Subcutaneous adipose tissue (tissue), 4 donors: ENCODE measurements around the gene GPC4. TPM values are rescaled to one million over a fixed set of nuclear protein-coding genes. Genes with fewer than 3 reads are reported as not detected.

ENCODE experiments used
- CTCF ChIP-seq: fragments of 450-650 bp; IDR thresholded peaks from one replicate; pipeline ENCODE4 v1.5.1; 2016; ENCODE audit warnings: low read depth, mild to moderate bottlenecking, control low read depth, antibody characterized with exemption, moderate library complexity
- total RNA-seq, 4 donors: library from RNA; depleted of rRNA; stranded (reverse); fragments of >200 nt; gene quantifications; one replicate each; pipeline ENCODE4 v1.1.0, GENCODE V29; 2016

Gene GPC4
- total RNA-seq, 4 donors from 2014 or later = 5.9 to 63.7 (median 12.4) TPM

DNA sequence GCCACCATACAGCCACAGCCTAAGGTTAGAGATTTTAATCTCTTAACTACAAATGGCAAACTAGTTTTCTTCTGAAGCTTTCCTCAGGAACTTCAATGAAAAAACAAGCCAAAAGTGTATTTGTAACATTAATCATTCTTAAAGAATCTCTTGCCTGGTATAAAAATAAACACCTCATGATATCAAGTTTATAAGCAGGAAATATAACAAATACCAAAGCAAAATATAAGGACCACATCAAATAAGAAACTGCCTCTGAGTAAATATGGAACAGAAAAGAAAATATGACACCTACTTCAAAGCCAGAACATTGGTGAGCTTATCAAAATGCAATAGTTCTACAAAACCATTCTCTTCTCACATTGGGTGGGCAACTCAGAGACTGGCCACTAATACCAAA lies 89.9 kb downstream of the GPC4 start:
- no peak for TF ChIP-seq CTCF

DNA sequence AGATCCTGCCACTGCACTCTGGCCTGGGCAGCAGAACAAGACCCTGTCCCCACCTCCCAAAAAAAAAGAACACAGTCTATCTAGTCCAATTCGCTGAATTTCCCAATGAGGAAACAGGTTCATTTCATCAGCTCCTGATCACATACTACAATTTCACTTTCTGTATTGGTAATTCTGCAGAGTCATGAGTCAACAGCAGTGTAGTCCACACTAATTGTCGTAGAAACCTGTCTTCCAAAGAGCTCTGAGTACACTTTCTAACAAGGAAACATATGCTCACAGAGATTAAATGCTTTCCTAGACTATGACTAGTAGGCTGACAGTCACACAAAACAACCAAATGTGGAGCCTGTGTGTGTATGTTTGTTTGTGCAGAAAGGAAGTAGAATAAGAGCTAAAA lies 91.9 kb downstream of the GPC4 start:
- TF ChIP-seq CTCF = no peak

DNA sequence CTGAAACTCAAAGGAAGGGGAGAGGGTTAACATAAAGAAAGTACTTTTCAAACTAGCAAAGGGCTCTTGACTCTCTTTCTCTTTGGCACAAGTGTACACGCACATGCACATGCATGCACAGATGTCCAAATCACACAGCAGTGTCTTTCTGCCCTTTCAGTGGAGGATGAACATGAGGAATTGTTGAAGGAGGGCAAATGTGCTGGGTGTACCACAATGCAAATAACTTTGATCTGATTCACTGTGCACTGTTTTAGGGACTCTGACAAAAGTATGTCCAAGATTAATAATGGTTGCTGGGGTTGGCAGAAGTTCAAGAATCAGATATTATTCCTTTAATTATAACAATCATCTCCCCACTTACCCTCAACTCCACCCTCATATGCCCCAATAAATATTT lies 93.8 kb downstream of the GPC4 start:
- TF ChIP-seq CTCF = no peak

GRCh38 chrX:133314281-133314680 lies 101.0 kb downstream of the GPC4 start:
- no peak for TF ChIP-seq CTCF

- no peak for TF ChIP-seq CTCF
Measured at GRCh38 chrX:133308499-133308897, 106.8 kb downstream of the GPC4 start.

GRCh38 chrX:133307637-133308498 lies 107.4 kb downstream of the GPC4 start:
- no peak for TF ChIP-seq CTCF

- no peak for TF ChIP-seq CTCF
Measured at GRCh38 chrX:133307094-133307493, 108.2 kb downstream of the GPC4 start.
